ENCODE data around the gene PHYHD1. TPM values are rescaled to one million over a fixed set of nuclear protein-coding genes. Genes with fewer than 3 reads are reported as not detected.
"Not testable (repeated sequence)": the region's sequence is repeated elsewhere in the genome, so short reads cannot be mapped to it uniquely, and the experiment has no call there.

Gene PHYHD1
- polyA plus RNA-seq, 4 donors: 58.8 to 61.6 (median 59.6) TPM

DNA sequence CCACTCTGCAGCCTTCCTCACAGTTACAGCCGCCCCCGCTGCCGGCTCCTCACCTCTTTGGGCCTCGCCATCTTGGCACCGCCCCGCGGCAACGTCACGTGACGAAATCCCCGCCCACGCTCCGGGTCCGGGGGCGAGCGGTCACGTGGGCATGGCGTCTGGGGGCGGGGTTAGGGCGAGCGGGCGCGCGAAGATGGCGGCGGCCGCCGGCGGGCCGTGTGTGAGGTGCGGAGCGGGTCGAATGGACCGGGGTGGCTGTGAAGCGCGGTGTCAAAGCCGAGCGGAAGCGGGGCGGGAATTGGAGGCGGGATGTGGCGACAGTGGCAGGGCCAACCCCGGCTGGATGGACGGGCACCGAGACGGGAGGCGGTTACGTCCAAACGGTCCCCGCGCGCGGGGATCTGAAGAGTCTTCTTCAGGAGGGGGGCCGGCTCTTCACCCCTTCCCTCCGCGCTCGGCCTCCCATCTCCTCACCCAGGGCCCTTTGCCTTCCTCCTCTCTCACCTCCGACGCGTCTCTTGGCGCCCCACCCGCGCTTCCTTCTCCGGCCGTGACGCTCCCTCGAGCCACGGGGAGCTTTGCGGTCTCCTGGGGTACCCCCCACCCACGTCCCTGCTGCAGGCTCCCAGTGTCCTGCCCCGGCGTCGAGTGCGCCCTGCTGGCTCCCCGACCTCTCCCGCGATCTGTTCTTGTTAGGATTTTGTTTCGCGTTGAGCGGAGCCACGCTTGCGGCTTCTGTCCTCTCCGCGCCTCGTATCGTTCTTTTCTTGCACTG lies 26.9 kb downstream of the PHYHD1 start, which contains the start of the genes DOLK and NUP188:
DOLK (minus strand) TSS at position 77 of the 775 bp plus-strand sequence. CDS start 300 bp downstream, outside the sequence.
NUP188 (plus strand) TSS at position 173 of the 775 bp plus-strand sequence; CDS start at position 194, 21 bp downstream.
- DNase-seq (ENCODE audit: low read depth in 4 of 4, low spot score in 3 of 4): peak; percentile 88 to 92 (median 90)

DNA sequence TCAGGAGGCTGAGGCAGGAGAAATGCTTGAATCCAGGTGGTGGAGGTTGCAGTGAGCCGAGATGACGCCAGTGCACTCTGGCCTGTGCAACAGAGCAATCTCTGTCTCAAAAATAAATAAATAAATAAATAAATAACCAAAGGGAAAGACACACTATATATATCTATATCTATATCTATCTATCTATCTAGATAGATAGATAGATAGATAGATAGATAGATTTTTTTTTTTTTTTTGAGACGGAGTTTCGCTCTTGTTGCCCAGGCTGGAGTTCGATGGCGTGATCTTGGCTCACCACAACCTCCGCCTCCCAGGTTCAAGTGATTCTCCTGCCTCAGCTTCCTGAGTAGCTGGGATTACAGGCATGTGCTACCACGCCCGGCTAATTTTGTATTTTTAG lies 40.6 kb downstream of the PHYHD1 start:
- DNase-seq (ENCODE audit: low read depth in 4 of 4, low spot score in 3 of 4): not testable (repeated sequence)

DNA sequence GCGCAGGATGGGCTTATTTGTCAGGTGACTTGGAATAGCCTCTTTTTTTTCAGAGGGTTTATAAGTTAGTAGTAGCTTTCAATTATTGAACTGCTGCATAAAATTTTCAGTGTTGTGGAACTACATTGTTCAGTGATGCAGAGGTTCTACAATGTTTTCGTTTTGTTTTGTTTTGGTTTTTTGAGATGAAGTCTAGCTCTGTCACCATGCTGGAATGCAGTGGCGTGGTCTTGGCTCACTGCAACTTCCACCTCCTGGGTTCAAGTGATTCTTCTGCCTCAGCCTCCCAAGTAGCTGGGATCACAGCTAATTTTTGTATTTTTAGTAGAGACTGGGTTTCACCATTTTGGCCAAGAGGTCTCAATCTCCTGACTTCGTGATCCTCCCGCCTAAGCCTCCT lies 48.7 kb downstream of the PHYHD1 start:
- DNase-seq (ENCODE audit: low read depth in 4 of 4, low spot score in 3 of 4): no peak

DNA sequence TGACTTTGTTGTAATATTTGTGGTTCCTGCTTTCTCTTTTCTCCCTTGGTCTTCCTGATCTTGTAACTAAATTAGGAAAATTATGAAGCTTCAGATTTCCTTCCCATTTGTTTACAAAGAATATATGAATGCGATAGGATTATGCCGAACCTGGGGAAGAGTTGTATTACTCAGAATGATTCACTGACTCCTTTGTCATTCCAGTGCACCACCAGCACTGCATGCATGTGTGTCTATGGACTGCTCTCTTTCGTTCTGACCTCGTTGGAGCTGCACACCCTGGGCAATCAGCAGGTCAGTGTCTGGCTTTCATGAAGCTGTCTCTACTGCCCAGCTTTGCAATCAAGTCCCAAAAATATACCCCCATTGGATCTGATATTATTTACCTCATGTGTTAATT lies 52.2 kb downstream of the PHYHD1 start:
- DNase-seq (ENCODE audit: low read depth in 4 of 4, low spot score in 3 of 4): no peak

DNA sequence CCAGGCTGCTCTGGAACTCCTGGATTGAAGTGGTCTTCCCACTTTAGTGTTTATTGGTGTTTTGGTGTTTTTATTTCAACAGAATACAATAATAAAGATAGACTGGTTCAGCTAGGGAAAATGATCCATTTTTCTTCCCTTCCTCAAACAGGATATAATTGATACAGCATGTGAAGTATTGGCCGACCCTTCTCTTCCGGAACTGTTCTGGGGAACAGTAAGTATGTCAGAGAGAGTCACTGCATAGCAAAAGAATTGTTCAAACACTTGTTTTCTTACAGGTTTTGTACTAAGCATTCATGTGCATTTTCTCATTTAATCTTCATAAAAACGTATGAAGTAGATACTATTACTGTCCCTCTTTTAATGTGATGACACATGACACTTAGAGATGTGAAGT lies 58.3 kb downstream of the PHYHD1 start:
- DNase-seq (ENCODE audit: low read depth in 4 of 4, low spot score in 3 of 4): no peak

DNA sequence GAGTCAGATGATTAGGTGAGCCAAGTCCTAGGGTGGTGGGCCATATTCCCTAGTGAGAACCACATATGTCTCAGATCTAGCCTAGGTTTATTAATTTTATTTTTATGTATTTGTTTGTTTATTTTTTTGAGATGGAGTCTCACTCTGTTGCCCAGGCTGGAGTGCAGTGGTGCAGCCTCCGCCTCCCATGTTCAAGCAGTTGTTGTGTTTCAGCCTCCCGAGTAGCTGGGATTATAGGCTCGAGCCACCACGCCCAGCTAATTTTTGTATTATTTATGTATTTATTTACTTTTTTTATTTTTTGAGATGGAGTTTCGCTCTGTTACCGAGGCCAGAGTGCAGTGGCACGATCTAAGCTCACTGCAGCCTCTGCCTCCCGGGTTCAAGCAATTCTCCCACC lies 62.8 kb downstream of the PHYHD1 start:
- DNase-seq (ENCODE audit: low read depth in 4 of 4, low spot score in 3 of 4): no peak

DNA sequence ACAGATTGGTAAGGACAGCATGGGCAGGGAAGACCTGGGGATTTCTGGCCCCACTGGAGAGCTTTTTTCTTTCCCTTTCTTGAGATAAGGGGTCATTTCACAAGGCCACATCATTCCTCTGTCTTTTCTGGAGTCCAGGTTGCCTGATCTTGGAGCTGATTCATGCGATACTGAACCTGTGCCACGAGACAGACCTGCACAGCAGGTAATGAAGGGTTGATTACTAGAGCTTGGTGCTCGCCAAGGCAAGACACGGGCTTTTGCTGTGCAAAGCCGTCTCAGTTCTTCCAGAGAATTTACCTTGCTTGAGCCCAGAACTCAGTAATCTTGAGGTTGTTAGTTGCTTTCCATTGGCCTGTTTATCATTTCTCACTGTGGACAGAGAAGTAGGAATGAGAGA lies 65.9 kb downstream of the PHYHD1 start:
- no peak for DNase-seq (ENCODE audit: low read depth in 4 of 4, low spot score in 3 of 4)

DNA sequence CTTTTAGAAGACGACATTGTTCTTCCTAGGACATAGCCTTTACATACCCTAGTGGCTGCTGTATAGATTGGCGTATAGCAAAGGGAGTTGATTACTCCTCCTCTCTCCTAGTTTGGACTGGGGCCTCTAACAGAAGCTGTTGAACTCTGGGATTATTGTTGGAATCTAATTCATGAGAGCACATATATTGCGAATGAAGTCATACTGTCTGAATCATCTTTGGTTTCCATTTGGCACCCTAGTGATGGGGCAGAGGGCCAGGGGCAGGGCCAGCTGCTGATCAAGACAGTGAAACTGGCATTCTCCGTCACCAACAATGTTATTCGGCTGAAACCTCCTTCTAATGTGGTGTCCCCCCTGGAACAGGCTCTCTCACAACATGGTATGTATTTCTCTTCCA lies 67.0 kb downstream of the PHYHD1 start:
- no peak for DNase-seq (ENCODE audit: low read depth in 4 of 4, low spot score in 3 of 4)

Other genes with a start within 250 kb of the PHYHD1 start
- 100 to 1,000 TPM; 586 to 729 (median 699) TPM for gene SET, start 231.8 kb upstream of the PHYHD1 start, polyA plus RNA-seq (ENCODE audit: insufficient read length in 4 of 4)
- 10 to 100 TPM in 3 of 4 donors, 1 to 10 TPM in 1; 8.1 to 12.6 (median 10.2) TPM for gene PKN3, start 218.5 kb upstream of the PHYHD1 start, polyA plus RNA-seq (ENCODE audit: insufficient read length in 4 of 4)
- 10 to 100 TPM; 17.0 to 25.1 (median 17.7) TPM for gene ZDHHC12, start 196.9 kb upstream of the PHYHD1 start, polyA plus RNA-seq (ENCODE audit: insufficient read length in 4 of 4)
- 10 to 100 TPM; 31.7 to 42.6 (median 34.2) TPM for gene ZER1, start 149.1 kb upstream of the PHYHD1 start, polyA plus RNA-seq (ENCODE audit: insufficient read length in 4 of 4)
- 10 to 100 TPM; 36.0 to 43.5 (median 41.0) TPM for gene TBC1D13, start 133.7 kb upstream of the PHYHD1 start, polyA plus RNA-seq (ENCODE audit: insufficient read length in 4 of 4)
- gene ENDOG, start 102.5 kb upstream of the PHYHD1 start, polyA plus RNA-seq (ENCODE audit: insufficient read length in 4 of 4): 10 to 100 TPM in 1 of 4 donors, 1 to 10 TPM in 3; 7.0 to 16.1 (median 8.4) TPM
- gene SPOUT1, start 91.2 kb upstream of the PHYHD1 start, polyA plus RNA-seq (ENCODE audit: insufficient read length in 4 of 4): 10 to 100 TPM; 40.3 to 48.7 (median 43.0) TPM
- gene KYAT1, start 39.0 kb upstream of the PHYHD1 start, polyA plus RNA-seq (ENCODE audit: insufficient read length in 4 of 4): 10 to 100 TPM; 21.6 to 23.6 (median 22.5) TPM
- 10 to 100 TPM; 29.5 to 34.3 (median 30.6) TPM for gene LRRC8A, start 38.8 kb upstream of the PHYHD1 start, polyA plus RNA-seq (ENCODE audit: insufficient read length in 4 of 4)
- gene DOLK, start 26.6 kb downstream of the PHYHD1 start, polyA plus RNA-seq (ENCODE audit: insufficient read length in 4 of 4): 10 to 100 TPM; 16.0 to 18.6 (median 17.5) TPM
- 10 to 100 TPM; 38.9 to 41.8 (median 40.2) TPM for gene NUP188, start 26.7 kb downstream of the PHYHD1 start, polyA plus RNA-seq (ENCODE audit: insufficient read length in 4 of 4)
- 100 to 1,000 TPM; 102 to 144 (median 121) TPM for gene SH3GLB2, start 107.3 kb downstream of the PHYHD1 start, polyA plus RNA-seq (ENCODE audit: insufficient read length in 4 of 4)
- 10 to 100 TPM; 17.9 to 23.4 (median 19.1) TPM for gene MIGA2, start 115.6 kb downstream of the PHYHD1 start, polyA plus RNA-seq (ENCODE audit: insufficient read length in 4 of 4)
- 10 to 100 TPM; 19.8 to 24.1 (median 21.6) TPM for gene DOLPP1, start 160.1 kb downstream of the PHYHD1 start, polyA plus RNA-seq (ENCODE audit: insufficient read length in 4 of 4)
- gene CRAT, start 189.8 kb downstream of the PHYHD1 start, polyA plus RNA-seq (ENCODE audit: insufficient read length in 4 of 4): 10 to 100 TPM; 37.8 to 52.5 (median 41.4) TPM
- 100 to 1,000 TPM in 3 of 4 donors, 10 to 100 TPM in 1; 99.2 to 131 (median 117) TPM for gene PTPA, start 190.4 kb downstream of the PHYHD1 start, polyA plus RNA-seq (ENCODE audit: insufficient read length in 4 of 4)

Data from right renal pelvis (tissue), 4 donors.